GM12874 (cell line): Measurements from ENCODE around the gene AMFR.

Experiments used
- TF ChIP-seq, protein P1 (sequence below): IDR thresholded peaks from 2 replicates; pipeline ENCODE4 v1.5.1; 2011; ENCODE audit warnings: low read depth, mild to moderate bottlenecking, control low read depth, low read length, moderate library complexity; ENCODE audit not compliant: insufficient read depth

Gene AMFR

DNA sequence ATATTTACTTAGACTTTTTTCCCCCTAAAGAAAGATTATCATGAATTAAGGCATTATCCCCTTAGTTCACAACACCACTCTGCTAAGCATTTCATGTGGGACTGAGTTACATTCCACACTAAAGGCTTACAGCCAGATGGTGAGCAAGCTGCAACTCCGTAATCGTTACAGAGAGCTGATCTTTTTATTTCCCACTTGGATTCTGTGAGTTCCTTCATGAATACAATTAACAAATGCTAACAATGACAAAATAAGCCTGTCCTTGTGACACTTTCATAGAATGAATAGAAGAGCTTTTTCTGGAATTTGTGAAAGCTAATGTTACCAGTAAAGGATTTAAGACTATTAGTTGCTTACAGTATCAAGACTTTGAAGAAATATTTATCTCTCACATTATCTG is 34.8 kb upstream of the AMFR start:
- TF ChIP-seq, protein P1, sequence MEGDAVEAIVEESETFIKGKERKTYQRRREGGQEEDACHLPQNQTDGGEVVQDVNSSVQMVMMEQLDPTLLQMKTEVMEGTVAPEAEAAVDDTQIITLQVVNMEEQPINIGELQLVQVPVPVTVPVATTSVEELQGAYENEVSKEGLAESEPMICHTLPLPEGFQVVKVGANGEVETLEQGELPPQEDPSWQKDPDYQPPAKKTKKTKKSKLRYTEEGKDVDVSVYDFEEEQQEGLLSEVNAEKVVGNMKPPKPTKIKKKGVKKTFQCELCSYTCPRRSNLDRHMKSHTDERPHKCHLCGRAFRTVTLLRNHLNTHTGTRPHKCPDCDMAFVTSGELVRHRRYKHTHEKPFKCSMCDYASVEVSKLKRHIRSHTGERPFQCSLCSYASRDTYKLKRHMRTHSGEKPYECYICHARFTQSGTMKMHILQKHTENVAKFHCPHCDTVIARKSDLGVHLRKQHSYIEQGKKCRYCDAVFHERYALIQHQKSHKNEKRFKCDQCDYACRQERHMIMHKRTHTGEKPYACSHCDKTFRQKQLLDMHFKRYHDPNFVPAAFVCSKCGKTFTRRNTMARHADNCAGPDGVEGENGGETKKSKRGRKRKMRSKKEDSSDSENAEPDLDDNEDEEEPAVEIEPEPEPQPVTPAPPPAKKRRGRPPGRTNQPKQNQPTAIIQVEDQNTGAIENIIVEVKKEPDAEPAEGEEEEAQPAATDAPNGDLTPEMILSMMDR = no peak

- TF ChIP-seq, protein P1 = no peak
Measured at GRCh38 chr16:56457927-56458470, 32.7 kb upstream of the AMFR start.

- TF ChIP-seq, protein P1 = no peak
Measured at GRCh38 chr16:56451753-56452689, 26.7 kb upstream of the AMFR start.

GRCh38 chr16:56450986-56451752 is 25.8 kb upstream of the AMFR start, which contains the start of the genes NUDT21 and OGFOD1:
Gene NUDT21, minus strand, starts transcription at chr16:56451332. Its CDS starts 130 bp downstream, at chr16:56451202.
Gene OGFOD1, plus strand, starts transcription at chr16:56451554. Its CDS starts 59 bp downstream, at chr16:56451613.
- TF ChIP-seq, protein P1 = no peak

- TF ChIP-seq, protein P1 = no peak
Measured at GRCh38 chr16:56450275-56450985, 25.1 kb upstream of the AMFR start.

DNA sequence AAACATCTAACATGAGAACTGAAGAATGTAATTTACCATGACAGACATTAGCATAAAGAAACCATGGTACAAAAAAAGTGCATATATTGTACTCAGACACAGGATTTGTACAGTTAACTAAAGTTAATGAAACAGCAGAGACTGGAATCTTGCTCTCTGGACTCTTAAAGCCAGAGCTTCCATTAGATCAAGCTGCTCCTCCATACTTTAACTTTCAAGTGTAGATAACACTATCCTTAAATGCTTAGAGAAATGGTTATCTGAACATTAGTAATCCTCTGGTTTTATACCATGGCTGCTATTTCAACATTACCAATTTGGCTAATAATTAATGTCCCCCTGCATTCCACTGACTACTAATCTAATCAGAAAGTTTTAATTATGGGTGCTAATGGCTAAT is 22.7 kb upstream of the AMFR start:
- TF ChIP-seq, protein P1 = no peak

- TF ChIP-seq, protein P1 = no peak
Measured at GRCh38 chr16:56447286-56447685, 21.9 kb upstream of the AMFR start.
